HG03039 (cell line): Measurements from ENCODE around the gene ATP6V0A1.
A peak's percentile ranks its signal among the peaks of the same experiment; 100 is the strongest.

ENCODE experiments used
- ATAC-seq: cut with Tn5 transposase; IDR thresholded peaks from one replicate; pipeline ENCODE4 v1.9.1; 2021; ENCODE audit warnings: mild to moderate bottlenecking, moderate library complexity; ENCODE audit not compliant: unreplicated experiment

Gene ATP6V0A1

GRCh38 chr17:42518046-42518754 lies 59.5 kb downstream of the ATP6V0A1 start:
- ATAC-seq = no peak

GRCh38 chr17:42518755-42519545 lies 60.3 kb downstream of the ATP6V0A1 start:
- no peak for ATAC-seq

GRCh38 chr17:42519546-42520491 lies 61.1 kb downstream of the ATP6V0A1 start:
- ATAC-seq = no peak

- no peak for ATAC-seq
These were observed 61.9 kb downstream of the ATP6V0A1 start for GRCh38 chr17:42520540-42520951.

- ATAC-seq = no peak
These were observed 62.4 kb downstream of the ATP6V0A1 start for GRCh38 chr17:42521036-42521435.

- no peak for ATAC-seq
These were observed 63.1 kb downstream of the ATP6V0A1 start for GRCh38 chr17:42521666-42522262.

- no peak for ATAC-seq
These were observed 63.6 kb downstream of the ATP6V0A1 start for GRCh38 chr17:42522263-42522790.

GRCh38 chr17:42522798-42523278 lies 64.2 kb downstream of the ATP6V0A1 start:
- no peak for ATAC-seq

- no peak for ATAC-seq
These were observed 66.5 kb downstream of the ATP6V0A1 start for GRCh38 chr17:42525221-42525620.

GRCh38 chr17:42526031-42526444 lies 67.4 kb downstream of the ATP6V0A1 start:
- no peak for ATAC-seq

- ATAC-seq = no peak
These were observed 69.3 kb downstream of the ATP6V0A1 start for GRCh38 chr17:42527932-42528331.

GRCh38 chr17:42529061-42529460 lies 70.4 kb downstream of the ATP6V0A1 start:
- no peak for ATAC-seq

GRCh38 chr17:42530952-42531454 lies 72.3 kb downstream of the ATP6V0A1 start:
- ATAC-seq = no peak

GRCh38 chr17:42531455-42532354 lies 73.0 kb downstream of the ATP6V0A1 start:
- ATAC-seq = no peak

GRCh38 chr17:42535155-42536047 lies 76.7 kb downstream of the ATP6V0A1 start:
- ATAC-seq = no peak

GRCh38 chr17:42536048-42536371 lies 77.3 kb downstream of the ATP6V0A1 start, which contains the start of gene NAGLU:
Gene NAGLU (plus strand): TSS chr17:42536241. CDS start chr17:42536273, 32 bp downstream.
- peak; percentile 79 for ATAC-seq

- ATAC-seq = peak; percentile 46
These were observed 77.9 kb downstream of the ATP6V0A1 start for GRCh38 chr17:42536372-42537155.
